ENCODE measurements around the gene CCDC85C.

- no peak for TF ChIP-seq POLR2A (IDR thresholded peaks at IDR 0.05; ENCODE audit: low read depth, low read length)
- TF ChIP-seq TAF1 (IDR thresholded peaks at IDR 0.05; ENCODE audit: low read depth, low read length), result no peak
- no peak for TF ChIP-seq POLR2AphosphoS5 (IDR thresholded peaks at IDR 0.05; ENCODE audit: low read depth, low read length)
Measured at GRCh38 chr14:99552021-99552553, 51.9 kb downstream of the CCDC85C start.

All from GM12891 (cell line).